Measurements from ENCODE around the gene UNC13C. TPM values are rescaled to one million over a fixed set of nuclear protein-coding genes. Genes with fewer than 3 reads are reported as not detected.
A peak's percentile ranks its signal among the peaks of the same experiment; 100 is the strongest.

Gene UNC13C
- total RNA-seq, 1 donor from 2014 or later = 3.7 TPM

DNA sequence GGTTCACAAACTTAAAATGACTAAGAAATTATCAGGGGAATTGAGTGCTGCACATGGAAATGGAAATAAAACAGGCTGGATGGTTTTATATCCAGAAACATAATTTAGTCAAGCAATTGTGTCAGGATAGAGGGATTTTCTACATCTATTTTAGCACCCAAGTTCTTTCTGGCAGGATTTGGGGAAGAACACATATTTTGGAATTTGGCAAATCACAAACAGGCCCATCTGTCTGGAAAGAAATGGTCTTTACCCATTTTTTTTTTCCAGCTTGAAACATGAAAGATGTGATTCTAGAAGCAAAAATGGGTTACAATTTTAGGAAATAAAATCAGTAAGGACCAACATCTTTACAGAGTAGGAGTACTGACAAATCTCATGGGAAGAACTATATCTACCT, 14.4 kb upstream of the UNC13C start:
- no peaks in the 10 kb centered on the region for H3K4me1 Mint-ChIP-seq (ENCODE audit: unreplicated experiment)
- no peak for DNase-seq (ENCODE audit: extremely low spot score, unreplicated experiment)
- H3K9me3 Mint-ChIP-seq = no peaks in the 10 kb centered on the region
- H3K36me3 Mint-ChIP-seq = no peaks in the 10 kb centered on the region
- H3K27me3 Mint-ChIP-seq = no peaks in the 10 kb centered on the region
- H3K4me3 Mint-ChIP-seq = no peak overlapping the region
- no peak for TF ChIP-seq CTCF (conservative IDR thresholded peaks at IDR 0.05)
- H3K27ac Mint-ChIP-seq = no peak overlapping the region

- no peaks in the 10 kb centered on the region for H3K36me3 Mint-ChIP-seq
- TF ChIP-seq CTCF (conservative IDR thresholded peaks at IDR 0.05) = no peak
- DNase-seq (ENCODE audit: extremely low spot score, unreplicated experiment) = no peak
- peaks cover 28% of the 10 kb centered on the region for H3K27me3 Mint-ChIP-seq
- peaks cover 10% of the 10 kb centered on the region for H3K4me1 Mint-ChIP-seq (ENCODE audit: unreplicated experiment)
- no peaks in the 10 kb centered on the region for H3K9me3 Mint-ChIP-seq
- H3K4me3 Mint-ChIP-seq = no peak overlapping the region
- H3K27ac Mint-ChIP-seq = no peak overlapping the region
These were observed 4.1 kb upstream of the UNC13C start for GRCh38 chr15:53974121-53974520.

GRCh38 chr15:53974813-53975212, 3.4 kb upstream of the UNC13C start:
- no peak overlapping the region for H3K4me3 Mint-ChIP-seq
- TF ChIP-seq CTCF (conservative IDR thresholded peaks at IDR 0.05) = no peak
- peaks cover 32% of the 10 kb centered on the region for H3K27me3 Mint-ChIP-seq

GRCh38 chr15:53976844-53977392, 1.3 kb upstream of the UNC13C start:
- peaks cover 36% of the 10 kb centered on the region for H3K27me3 Mint-ChIP-seq
- H3K9me3 Mint-ChIP-seq = no peaks in the 10 kb centered on the region
- DNase-seq (ENCODE audit: extremely low spot score, unreplicated experiment) = no peak
- H3K4me3 Mint-ChIP-seq = peak overlapping the region; percentile 70
- no peaks in the 10 kb centered on the region for H3K36me3 Mint-ChIP-seq
- H3K4me1 Mint-ChIP-seq (ENCODE audit: unreplicated experiment) = peaks cover 10% of the 10 kb centered on the region
- peak overlapping the region; percentile 70 for H3K27ac Mint-ChIP-seq
- peak; percentile 67 for TF ChIP-seq CTCF (conservative IDR thresholded peaks at IDR 0.05)

More at GRCh38 chr15:53974813-53975212, 3.4 kb upstream of the UNC13C start:
- DNase-seq (ENCODE audit: extremely low spot score, unreplicated experiment) = no peak
- H3K4me1 Mint-ChIP-seq (ENCODE audit: unreplicated experiment) = peaks cover 10% of the 10 kb centered on the region
- no peaks in the 10 kb centered on the region for H3K9me3 Mint-ChIP-seq
- no peak overlapping the region for H3K27ac Mint-ChIP-seq
- H3K36me3 Mint-ChIP-seq = no peaks in the 10 kb centered on the region

DNA sequence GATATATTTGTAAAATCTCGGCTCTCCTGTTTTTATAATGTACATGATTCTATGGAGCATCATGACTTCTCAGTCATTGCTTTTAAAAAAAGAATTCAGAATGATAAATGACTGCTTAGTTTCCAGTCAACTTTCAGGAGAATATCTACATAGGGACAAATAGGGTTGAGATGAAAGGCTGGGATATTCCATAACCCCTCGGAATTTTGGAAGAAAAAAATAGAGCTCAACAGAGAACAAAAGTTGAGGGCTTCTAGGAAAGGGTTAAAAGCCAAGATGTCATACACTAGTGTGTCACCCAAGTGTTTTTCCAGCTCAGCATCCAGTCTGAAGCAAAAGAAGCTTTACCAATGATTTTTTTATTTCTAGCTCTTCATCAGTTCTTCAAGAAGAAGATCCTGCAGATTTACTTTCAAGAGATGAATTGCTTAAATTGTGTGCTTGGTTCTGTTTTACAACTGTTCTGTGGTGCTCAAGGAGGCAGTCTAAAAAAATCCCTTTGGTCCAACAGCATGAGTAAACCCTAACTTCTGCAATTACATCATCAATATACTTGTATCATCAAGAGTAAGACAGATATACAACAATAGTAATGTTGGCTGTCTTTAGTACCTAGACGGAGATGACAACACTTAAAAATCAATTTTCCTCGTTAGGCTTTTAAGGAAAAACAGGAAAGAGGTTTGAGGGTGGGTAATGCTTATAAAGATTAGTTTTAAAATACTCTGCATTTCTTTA, 979 bp downstream of the UNC13C start:
- Mint-ChIP-seq H3K9me3 (no peaks in the 10 kb centered on the region), H3K27me3 (peaks cover 36% of the 10 kb centered on the region), H3K4me3 (peak overlapping the region; percentile 95), H3K4me1 (ENCODE audit: unreplicated experiment) (peaks cover 10% of the 10 kb centered on the region), H3K27ac (no peak overlapping the region), H3K36me3 (no peaks in the 10 kb centered on the region)
- no peak for TF ChIP-seq CTCF (conservative IDR thresholded peaks at IDR 0.05)
- no peak for DNase-seq (ENCODE audit: extremely low spot score, unreplicated experiment)
